Ovary (tissue), 9 donors: ENCODE data around the gene KRT77. TPM values are rescaled to one million over a fixed set of nuclear protein-coding genes. Genes with fewer than 3 reads are reported as not detected.

ENCODE experiments used
- DNase-seq, 5 donors: peaks; one replicate each; pipeline ENCODE4 v3.0.0-alpha.2; 2019 to 2020
- H3K27ac ChIP-seq, 2 donors: fragments of 200-600 bp; one replicate each; pipeline versions ENCODE4 v1.5.1 to v1.8.0; 2019 to 2022
- H3K27me3 ChIP-seq: fragments of 200-600 bp; one replicate; pipeline ENCODE4 v1.8.0; 2022
- H3K36me3 ChIP-seq: fragments of 200-600 bp; sonication (generic); one replicate; pipeline ENCODE4 v1.5.1; 2019
- H3K4me1 ChIP-seq: one replicate; pipeline ENCODE4 v1.8.1; 2013; ENCODE audit warnings: mild to moderate bottlenecking, moderate library complexity; ENCODE audit not compliant: insufficient read depth
- H3K4me3 ChIP-seq: fragments of 200-600 bp; sonication (generic); one replicate; pipeline ENCODE4 v1.5.1; 2017
- H3K9me3 ChIP-seq, 2 donors: fragments of 200-600 bp in 1 of 2; sonication (generic) in 1 of 2; one replicate each; pipeline versions ENCODE4 v1.5.1 to v1.8.1; 2013 to 2019; ENCODE audit warnings: mild to moderate bottlenecking in 1 of 2, moderate library complexity in 1 of 2
- EP300 ChIP-seq: sonication (generic); formaldehyde crosslinking; IDR thresholded peaks from one replicate; pipeline ENCODE4 v1.6.1; 2017; ENCODE audit warnings: antibody characterized with exemption
- POLR2A ChIP-seq: fragments of 450-650 bp; IDR thresholded peaks from one replicate; pipeline ENCODE4 v1.6.1; 2017; ENCODE audit warnings: antibody characterized with exemption, mild to moderate bottlenecking, moderate library complexity
- WGBS, 3 donors: extraction: QIAGEN DNeasy Blood & Tissue Kit in 1 of 3; methylation state at CpG; one replicate each; pipeline versions ENCODE4 v1.1.5 to v1.1.7; 2013 to 2017; 5-methylcytosine and 5-hydroxymethylcytosine counted together
- intact Hi-C, 4 donors: fragments of 100-400 bp; cut with DNase I; formaldehyde crosslinking; loops; one replicate each; pipeline versions ENCODE4 v1.11.0 to v1.15.1; 2022 to 2023
- polyA plus RNA-seq, 2 donors: library from polyadenylated mRNA; stranded (reverse); fragments of 200-250 nt in 1 of 2; fragments of 350-450 nt in 1 of 2; fragmentation: Illumina TruSeq in 1 of 2; extraction: RNeasy Lipid Tissue Mini Kit (QIAGEN cat#74804) in 1 of 2; gene quantifications; one replicate each; pipeline ENCODE4 v1.2.3, GENCODE V29; 2013 to 2014
- total RNA-seq, 7 donors: library from RNA; depleted of rRNA in 2 of 7; stranded (reverse); fragments of >200 nt in 2 of 7; fragmentation: NEBNext Ultra II Directional in 3 of 7; extraction: Animal tissue kit (Norgen Biotek cat#: 25700) in 3 of 7; gene quantifications; one replicate each; pipeline versions ENCODE4 v1.1.0 to v1.2.4, GENCODE V29; 2016 to 2023
- TF ChIP-seq, protein P1 (sequence below), 3 donors: fragments of 450-650 bp in 2 of 3; fragments of 200-600 bp in 1 of 3; IDR thresholded peaks; one replicate each; pipeline versions ENCODE4 v1.5.1 to v1.8.0; 2016 to 2022; ENCODE audit warnings: antibody characterized with exemption in 3 of 3, mild to moderate bottlenecking in 1 of 3
- donor health status: DM: no; HTN: no; CAD: no; lungs with moderate emphysema.
- donor health status: DM: no; HTN: no; CAD: no.
- donor health status: Bipolar disorder and iron deficiency.
- donor health status: DM: yes; HTN: yes; CAD: no.
- donor health status: DM: no; HTN: no; CAD: no.
- donor health status: DM: yes; HTN: yes; CAD: no.

KRT77 gene
- total and polyA plus RNA-seq, 9 donors = not detected

DNA sequence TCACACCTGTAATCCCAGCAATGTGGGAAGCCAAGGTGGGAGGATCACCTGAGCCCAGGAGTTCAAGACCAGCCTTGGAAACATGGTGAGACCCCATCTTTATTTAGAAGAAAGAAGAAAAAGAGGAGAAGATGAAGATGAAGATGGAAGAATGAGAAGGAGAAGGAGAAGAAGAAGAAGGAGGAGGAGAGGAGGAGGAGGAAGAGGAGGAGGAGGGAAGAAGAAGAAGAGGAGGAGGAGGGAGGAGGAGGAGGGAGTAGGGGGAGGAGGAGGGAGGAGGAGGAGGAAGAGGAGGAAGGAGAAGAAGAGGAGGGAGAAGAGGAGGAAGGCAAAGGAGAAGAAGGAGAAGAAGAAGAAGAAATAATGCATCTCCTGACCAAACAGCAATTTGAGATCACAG is 14.1 kb downstream of the KRT77 start:
- no peak overlapping the region for H3K27ac ChIP-seq
- no peaks in the 10 kb centered on the region for H3K27me3 ChIP-seq
- no peak overlapping the region for H3K4me3 ChIP-seq
- TF ChIP-seq EP300 = no peak
- TF ChIP-seq POLR2A = no peak
- TF ChIP-seq, protein P1, sequence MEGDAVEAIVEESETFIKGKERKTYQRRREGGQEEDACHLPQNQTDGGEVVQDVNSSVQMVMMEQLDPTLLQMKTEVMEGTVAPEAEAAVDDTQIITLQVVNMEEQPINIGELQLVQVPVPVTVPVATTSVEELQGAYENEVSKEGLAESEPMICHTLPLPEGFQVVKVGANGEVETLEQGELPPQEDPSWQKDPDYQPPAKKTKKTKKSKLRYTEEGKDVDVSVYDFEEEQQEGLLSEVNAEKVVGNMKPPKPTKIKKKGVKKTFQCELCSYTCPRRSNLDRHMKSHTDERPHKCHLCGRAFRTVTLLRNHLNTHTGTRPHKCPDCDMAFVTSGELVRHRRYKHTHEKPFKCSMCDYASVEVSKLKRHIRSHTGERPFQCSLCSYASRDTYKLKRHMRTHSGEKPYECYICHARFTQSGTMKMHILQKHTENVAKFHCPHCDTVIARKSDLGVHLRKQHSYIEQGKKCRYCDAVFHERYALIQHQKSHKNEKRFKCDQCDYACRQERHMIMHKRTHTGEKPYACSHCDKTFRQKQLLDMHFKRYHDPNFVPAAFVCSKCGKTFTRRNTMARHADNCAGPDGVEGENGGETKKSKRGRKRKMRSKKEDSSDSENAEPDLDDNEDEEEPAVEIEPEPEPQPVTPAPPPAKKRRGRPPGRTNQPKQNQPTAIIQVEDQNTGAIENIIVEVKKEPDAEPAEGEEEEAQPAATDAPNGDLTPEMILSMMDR (IDR thresholded peaks at IDR 0.05) = no peak
- H3K9me3 ChIP-seq = no peaks in the 10 kb centered on the region
- intact Hi-C loops = no loop called here
- H3K4me1 ChIP-seq = no peaks in the 10 kb centered on the region
- no peaks in the 10 kb centered on the region for H3K36me3 ChIP-seq
- DNase-seq = no peak

DNA sequence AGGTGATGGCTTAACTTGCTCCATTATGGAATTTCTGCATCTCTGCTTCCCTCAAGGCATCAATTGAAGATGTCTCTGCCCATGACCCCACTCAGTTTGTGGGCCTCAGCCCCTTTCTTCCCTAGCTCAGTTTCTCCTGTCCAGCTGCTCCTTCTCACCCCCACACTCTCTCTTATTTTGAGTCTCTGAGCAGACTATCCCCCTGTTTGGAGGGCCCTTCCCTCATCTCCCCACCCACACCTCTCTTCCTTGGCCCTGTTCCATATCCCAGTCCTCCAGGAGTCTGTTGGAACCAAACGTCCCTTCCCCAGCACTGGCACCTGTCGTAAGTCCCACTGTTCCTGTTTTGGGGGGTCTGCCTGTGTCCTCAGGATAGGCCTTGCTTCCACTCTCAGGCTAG is 14.8 kb downstream of the KRT77 start:
- Histone ChIP-seq H3K27ac (no peak overlapping the region), H3K4me3 (no peak overlapping the region), H3K27me3 (no peaks in the 10 kb centered on the region), H3K9me3 (no peaks in the 10 kb centered on the region), H3K36me3 (no peaks in the 10 kb centered on the region), H3K4me1 (no peaks in the 10 kb centered on the region)
- intact Hi-C loops = no loop called here
- DNase-seq = no peak
- WGBS, 3 donors = 56 to 66% (median 61%) methylated on average over 2 of the region's 2 CpGs
- TF ChIP-seq EP300 (no peak), POLR2A (no peak)
- TF ChIP-seq, protein P1 (IDR thresholded peaks at IDR 0.05) = no peak

DNA sequence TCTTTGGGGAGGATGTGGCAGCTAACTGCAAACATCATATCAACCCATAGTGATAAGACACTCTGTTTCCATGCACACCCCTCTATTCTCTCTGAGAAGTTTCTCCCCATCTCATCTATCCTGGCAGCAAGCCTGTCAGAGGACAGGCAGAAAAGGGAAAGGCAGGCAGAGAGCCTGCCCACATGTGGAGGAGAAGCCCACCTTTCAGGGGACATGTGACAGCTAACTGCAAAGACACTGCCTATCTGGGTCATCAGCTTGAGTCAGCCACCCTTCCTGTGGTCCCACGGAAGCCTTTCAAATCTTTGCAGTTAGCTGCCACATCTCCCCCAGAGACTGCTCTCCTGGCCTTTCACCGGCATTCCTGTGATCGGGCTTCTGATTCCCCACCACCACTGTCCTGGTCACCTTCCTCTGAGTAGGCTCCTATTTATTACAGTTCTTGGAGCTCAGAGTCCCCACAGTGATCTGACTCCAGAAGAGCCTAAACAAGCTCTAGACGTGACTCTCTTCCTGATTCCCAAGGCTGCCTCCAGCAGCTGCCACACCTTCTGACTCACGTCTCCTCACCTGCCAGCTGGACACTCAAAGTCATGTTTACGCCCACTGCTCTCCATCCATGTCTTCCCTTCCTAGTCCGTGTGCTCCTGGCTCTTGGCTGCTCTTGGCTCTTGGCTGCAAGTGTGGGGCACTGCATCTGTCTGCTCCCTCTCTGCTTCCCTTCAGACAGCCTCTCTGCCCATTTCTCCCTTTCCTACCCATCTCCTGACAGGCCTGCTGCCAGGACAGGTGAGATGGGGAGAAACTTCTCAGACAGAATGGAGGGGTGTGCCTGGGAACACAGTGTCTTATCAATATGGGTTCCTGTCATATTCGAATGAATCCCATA is 15.6 kb downstream of the KRT77 start:
- intact Hi-C loops = no loop called here
- H3K4me3 ChIP-seq = no peak overlapping the region
- no peaks in the 10 kb centered on the region for H3K9me3 ChIP-seq
- TF ChIP-seq POLR2A = no peak
- TF ChIP-seq EP300 = no peak
- TF ChIP-seq, protein P1 (IDR thresholded peaks at IDR 0.05) = no peak
- H3K4me1 ChIP-seq = no peaks in the 10 kb centered on the region
- no peak for DNase-seq
- H3K27me3 ChIP-seq = no peaks in the 10 kb centered on the region
- no peaks in the 10 kb centered on the region for H3K36me3 ChIP-seq
- H3K27ac ChIP-seq = no peak overlapping the region
- 60 to 73% (median 71%) methylated on average over 8 of the region's 8 CpGs for WGBS, 3 donors

DNA sequence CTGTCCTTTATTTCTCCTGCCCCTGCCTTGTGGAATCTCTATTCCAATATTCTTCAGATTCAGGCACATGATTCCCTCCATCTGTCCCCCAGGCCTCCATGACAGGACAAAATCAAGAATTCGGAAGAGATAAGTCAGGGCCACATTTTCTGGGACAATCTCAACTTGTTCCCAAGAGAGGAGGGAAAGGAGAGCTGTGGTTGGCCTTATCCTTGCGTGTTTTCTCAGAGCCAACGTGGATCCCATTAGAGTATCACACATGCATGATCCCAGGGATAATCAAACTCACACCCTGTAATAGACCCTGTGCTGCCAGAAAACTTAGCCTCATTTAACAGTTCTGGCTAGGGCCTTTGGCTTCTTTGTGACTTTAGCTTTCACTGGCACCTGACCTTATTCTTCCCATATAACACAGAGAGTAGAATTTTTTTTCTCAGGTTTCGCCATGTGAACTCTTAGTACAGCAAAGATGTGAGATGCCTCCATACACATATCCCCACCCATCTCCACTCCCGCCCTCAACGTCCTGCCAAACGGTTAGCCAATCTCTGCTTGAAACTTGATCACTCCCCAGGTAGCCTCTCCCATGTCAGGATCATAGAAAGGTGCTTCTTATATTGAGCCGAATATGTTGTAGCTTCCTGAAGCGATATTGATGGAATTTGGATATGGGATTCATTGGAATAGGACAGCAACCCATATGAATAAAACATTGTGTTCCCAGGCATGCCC is 16.4 kb downstream of the KRT77 start:
- no peaks in the 10 kb centered on the region for H3K27me3 ChIP-seq
- 67 to 73% (median 70%) methylated on average over 9 of the region's 9 CpGs for WGBS, 3 donors
- DNase-seq = no peak
- H3K27ac ChIP-seq = no peak overlapping the region
- no peaks in the 10 kb centered on the region for H3K36me3 ChIP-seq
- no peak for TF ChIP-seq EP300
- TF ChIP-seq, protein P1 (IDR thresholded peaks at IDR 0.05) = no peak
- no peak for TF ChIP-seq POLR2A
- H3K4me3 ChIP-seq = no peak overlapping the region
- intact Hi-C loops = no loop called here
- no peaks in the 10 kb centered on the region for H3K4me1 ChIP-seq
- no peaks in the 10 kb centered on the region for H3K9me3 ChIP-seq
